Esophagus muscularis mucosa (tissue), 3 donors: ENCODE data around the gene ZDHHC12.

ENCODE experiments used
- POLR2AphosphoS5 ChIP-seq, 2 donors: sonication (generic); formaldehyde crosslinking; IDR thresholded peaks; one replicate each; pipeline ENCODE4 v1.6.1; 2017; ENCODE audit warnings: antibody characterized with exemption in 2 of 2
- TF ChIP-seq, protein P1 (sequence below), 3 experiments: fragments of 200-600 bp in 2 of 3; fragments of 450-650 bp in 1 of 3; sonication (generic) in 2 of 3; IDR thresholded peaks; one replicate each; pipeline ENCODE4 v1.5.1; 2017 to 2019; ENCODE audit warnings: antibody characterized with exemption in 3 of 3, mild to moderate bottlenecking in 2 of 3, moderate library complexity in 1 of 3

DNA sequence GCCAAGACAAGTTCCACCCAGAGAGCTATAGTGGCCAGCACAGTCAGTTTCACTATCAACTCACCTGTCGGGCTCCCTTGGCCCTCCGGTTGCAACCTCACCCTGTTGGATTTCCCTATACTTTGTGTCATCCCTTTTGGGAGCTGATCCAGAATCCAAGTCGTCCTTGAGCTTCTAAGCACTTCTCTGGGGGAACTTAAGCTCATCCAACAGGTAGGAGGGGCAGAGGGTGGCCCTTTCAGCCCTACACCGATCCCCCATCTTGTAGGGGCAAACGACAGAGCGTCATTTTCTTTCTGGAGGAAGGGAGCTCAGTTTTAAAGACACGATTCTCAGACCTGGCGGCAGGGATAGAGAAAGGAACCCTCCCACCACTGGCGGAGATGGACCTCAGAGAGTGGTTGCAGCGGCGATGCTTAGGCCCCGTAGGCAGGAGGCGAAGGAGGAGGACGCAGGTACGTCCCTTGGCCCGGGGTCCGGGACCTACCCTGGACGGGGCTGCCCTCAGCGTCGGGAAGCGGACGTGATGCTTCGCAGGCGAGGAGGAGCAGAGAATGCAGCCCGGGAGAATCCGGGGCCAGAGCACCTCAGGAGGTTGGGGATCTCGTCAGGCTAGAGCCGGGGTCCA is 47.3 kb upstream of the ZDHHC12 start:
- TF ChIP-seq, protein P1, sequence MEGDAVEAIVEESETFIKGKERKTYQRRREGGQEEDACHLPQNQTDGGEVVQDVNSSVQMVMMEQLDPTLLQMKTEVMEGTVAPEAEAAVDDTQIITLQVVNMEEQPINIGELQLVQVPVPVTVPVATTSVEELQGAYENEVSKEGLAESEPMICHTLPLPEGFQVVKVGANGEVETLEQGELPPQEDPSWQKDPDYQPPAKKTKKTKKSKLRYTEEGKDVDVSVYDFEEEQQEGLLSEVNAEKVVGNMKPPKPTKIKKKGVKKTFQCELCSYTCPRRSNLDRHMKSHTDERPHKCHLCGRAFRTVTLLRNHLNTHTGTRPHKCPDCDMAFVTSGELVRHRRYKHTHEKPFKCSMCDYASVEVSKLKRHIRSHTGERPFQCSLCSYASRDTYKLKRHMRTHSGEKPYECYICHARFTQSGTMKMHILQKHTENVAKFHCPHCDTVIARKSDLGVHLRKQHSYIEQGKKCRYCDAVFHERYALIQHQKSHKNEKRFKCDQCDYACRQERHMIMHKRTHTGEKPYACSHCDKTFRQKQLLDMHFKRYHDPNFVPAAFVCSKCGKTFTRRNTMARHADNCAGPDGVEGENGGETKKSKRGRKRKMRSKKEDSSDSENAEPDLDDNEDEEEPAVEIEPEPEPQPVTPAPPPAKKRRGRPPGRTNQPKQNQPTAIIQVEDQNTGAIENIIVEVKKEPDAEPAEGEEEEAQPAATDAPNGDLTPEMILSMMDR (IDR thresholded peaks at IDR 0.05): no peak
- TF ChIP-seq POLR2AphosphoS5 (IDR thresholded peaks at IDR 0.05): no peak
